ENCODE measurements around the gene ARCN1. TPM values are rescaled to one million over a fixed set of nuclear protein-coding genes. Genes with fewer than 3 reads are reported as not detected.
"Not testable (repeated sequence)": the region's sequence is repeated elsewhere in the genome, so short reads cannot be mapped to it uniquely, and the experiment has no call there.

Gene ARCN1
- total RNA-seq, 1 donor from 2014 or later, result 140 TPM

- no peaks in the 10 kb centered on the region for H3K4me1 Mint-ChIP-seq
- peaks cover 21% of the 10 kb centered on the region for H3K36me3 Mint-ChIP-seq
- no peak overlapping the region for H3K4me3 Mint-ChIP-seq
- no peaks in the 10 kb centered on the region for H3K9me3 Mint-ChIP-seq
- H3K27me3 Mint-ChIP-seq (ENCODE audit: low read depth), result no peaks in the 10 kb centered on the region
- TF ChIP-seq CTCF (IDR thresholded peaks at IDR 0.05; ENCODE audit: unreplicated experiment), result no peak
- no peak for DNase-seq (ENCODE audit: low spot score in 2 of 2, unreplicated experiment in 2 of 2)
- no peak overlapping the region for H3K27ac Mint-ChIP-seq
These were observed 25.1 kb upstream of the ARCN1 start for GRCh38 chr11:118547132-118547531.

- Mint-ChIP-seq H3K27ac (no peak overlapping the region), H3K27me3 (ENCODE audit: low read depth) (no peaks in the 10 kb centered on the region), H3K36me3 (peaks cover 30% of the 10 kb centered on the region), H3K4me3 (no peak overlapping the region), H3K4me1 (no peaks in the 10 kb centered on the region), H3K9me3 (no peaks in the 10 kb centered on the region)
- no peak for TF ChIP-seq CTCF (IDR thresholded peaks at IDR 0.05; ENCODE audit: unreplicated experiment)
- no peak for DNase-seq (ENCODE audit: low spot score in 2 of 2, unreplicated experiment in 2 of 2)
These were observed 19.9 kb upstream of the ARCN1 start for GRCh38 chr11:118552341-118552740.

- no peak overlapping the region for H3K4me3 Mint-ChIP-seq
- no peak for DNase-seq (ENCODE audit: low spot score in 2 of 2, unreplicated experiment in 2 of 2)
- peaks cover 14% of the 10 kb centered on the region for H3K36me3 Mint-ChIP-seq
- peaks cover 13% of the 10 kb centered on the region for H3K4me1 Mint-ChIP-seq
- no peak for TF ChIP-seq CTCF (IDR thresholded peaks at IDR 0.05; ENCODE audit: unreplicated experiment)
- H3K27ac Mint-ChIP-seq, result no peak overlapping the region
- no peaks in the 10 kb centered on the region for H3K27me3 Mint-ChIP-seq (ENCODE audit: low read depth)
- H3K9me3 Mint-ChIP-seq, result no peaks in the 10 kb centered on the region
These were observed 11.4 kb upstream of the ARCN1 start for GRCh38 chr11:118560806-118561205.

- Mint-ChIP-seq H3K9me3 (no peaks in the 10 kb centered on the region), H3K4me1 (peaks cover 15% of the 10 kb centered on the region), H3K27me3 (ENCODE audit: low read depth) (no peaks in the 10 kb centered on the region), H3K27ac (peak overlapping the region; percentile 69), H3K36me3 (peaks cover 1% of the 10 kb centered on the region), H3K4me3 (peak overlapping the region; percentile 61)
- DNase-seq (ENCODE audit: low spot score in 2 of 2, unreplicated experiment in 2 of 2), result no peak
- TF ChIP-seq CTCF (IDR thresholded peaks at IDR 0.05; ENCODE audit: unreplicated experiment), result no peak
These were observed 7.2 kb upstream of the ARCN1 start for GRCh38 chr11:118565051-118565450.

GRCh38 chr11:118569670-118570069, 2.5 kb upstream of the ARCN1 start:
- no peak for TF ChIP-seq CTCF (IDR thresholded peaks at IDR 0.05; ENCODE audit: unreplicated experiment)
- Mint-ChIP-seq H3K27me3 (ENCODE audit: low read depth) (no peaks in the 10 kb centered on the region), H3K4me3 (no peak overlapping the region)

GRCh38 chr11:118570787-118571186, 1.4 kb upstream of the ARCN1 start:
- TF ChIP-seq CTCF (IDR thresholded peaks at IDR 0.05; ENCODE audit: unreplicated experiment), result no peak
- no peaks in the 10 kb centered on the region for H3K9me3 Mint-ChIP-seq
- peak overlapping the region; percentile 92 for H3K27ac Mint-ChIP-seq
- peaks cover 32% of the 10 kb centered on the region for H3K4me1 Mint-ChIP-seq
- no peaks in the 10 kb centered on the region for H3K36me3 Mint-ChIP-seq
- no peaks in the 10 kb centered on the region for H3K27me3 Mint-ChIP-seq (ENCODE audit: low read depth)
- no peak overlapping the region for H3K4me3 Mint-ChIP-seq
- DNase-seq (ENCODE audit: low spot score in 2 of 2, unreplicated experiment in 2 of 2), result no peak

More at GRCh38 chr11:118569670-118570069, 2.5 kb upstream of the ARCN1 start:
- H3K9me3 Mint-ChIP-seq, result no peaks in the 10 kb centered on the region
- H3K4me1 Mint-ChIP-seq, result peaks cover 29% of the 10 kb centered on the region
- DNase-seq (ENCODE audit: low spot score in 2 of 2, unreplicated experiment in 2 of 2), result no peak
- H3K36me3 Mint-ChIP-seq, result no peaks in the 10 kb centered on the region
- H3K27ac Mint-ChIP-seq, result no peak overlapping the region

GRCh38 chr11:118571701-118572060, 528 bp upstream of the ARCN1 start:
- H3K9me3 Mint-ChIP-seq; DNase-seq (ENCODE audit: low spot score in 2 of 2, unreplicated experiment in 2 of 2); H3K27me3 Mint-ChIP-seq (ENCODE audit: low read depth); H3K36me3 Mint-ChIP-seq: not testable (repeated sequence)
- Mint-ChIP-seq H3K4me3 (peak overlapping the region; percentile 83), H3K4me1 (peaks cover 33% of the 10 kb centered on the region), H3K27ac (peak overlapping the region; percentile 92)
